Psoas muscle (tissue), 8 donors: ENCODE results near the gene DNM3. TPM values are rescaled to one million over a fixed set of nuclear protein-coding genes. Genes with fewer than 3 reads are reported as not detected.

Experiments used
- ATAC-seq, 4 donors: fragments of 200-7000 bp; cut with Tn5 transposase; one replicate each; pipeline ENCODE4 v1.9.1; 2020; ENCODE audit warnings: moderate library complexity in 3 of 4, mild to moderate bottlenecking in 2 of 4
- DNase-seq, 2 donors: peaks; one replicate each; pipeline ENCODE4 v3.0.0-alpha.2; 2020
- H3K27ac ChIP-seq: fragments of 200-600 bp; one replicate; pipeline ENCODE4 v1.8.0; 2022
- H3K27me3 ChIP-seq, 3 donors: fragments of 200-600 bp in 1 of 3; one replicate each; pipeline versions ENCODE4 v1.6.1 to v1.8.0; 2013 to 2022; ENCODE audit warnings: low read length in 2 of 3, mild to moderate bottlenecking in 2 of 3, moderate library complexity in 1 of 3; ENCODE audit not compliant: insufficient read depth in 3 of 3
- H3K36me3 ChIP-seq, 2 donors: fragments of 200-600 bp in 1 of 2; one replicate each; pipeline versions ENCODE4 v1.6.1 to v1.8.0; 2013 to 2022; ENCODE audit warnings: low read depth in 1 of 2, mild to moderate bottlenecking in 1 of 2, moderate library complexity in 1 of 2; ENCODE audit not compliant: insufficient read depth in 1 of 2
- H3K4me1 ChIP-seq: fragments of 200-600 bp; one replicate; pipeline ENCODE4 v1.8.0; 2022
- H3K4me3 ChIP-seq: fragments of 200-600 bp; one replicate; pipeline ENCODE4 v1.8.0; 2022; ENCODE audit warnings: mild to moderate bottlenecking
- H3K9me3 ChIP-seq: fragments of 200-600 bp; one replicate; pipeline ENCODE4 v1.8.0; 2022
- WGBS, 3 donors: extraction: QIAGEN DNeasy Blood & Tissue Kit; methylation state at CpG; one replicate each; pipeline versions ENCODE4 v1.1.6 to v1.1.7; 2013; 5-methylcytosine and 5-hydroxymethylcytosine counted together
- intact Hi-C, 2 donors: fragments of 100-400 bp; cut with DNase I; formaldehyde crosslinking; loops; one replicate each; pipeline versions ENCODE4 v1.11.0 to v1.14.2; 2022
- polyA plus RNA-seq, 3 donors: library from polyadenylated mRNA; stranded (reverse); fragments of 200-250 nt; gene quantifications; one replicate each; pipeline ENCODE4 v1.2.3, GENCODE V29; 2013
- total RNA-seq, 4 donors: library from RNA; stranded (reverse); fragmentation: NEBNext Ultra II Directional in 2 of 4; extraction: Animal tissue kit (Norgen Biotek cat#: 25700) in 2 of 4; gene quantifications; one replicate each; pipeline versions ENCODE4 v1.2.1 to v1.2.4, GENCODE V29; 2021 to 2023
- TF ChIP-seq, protein P1 (sequence below): fragments of 200-600 bp; IDR thresholded peaks from one replicate; pipeline ENCODE4 v1.8.0; 2022; ENCODE audit warnings: antibody characterized with exemption
- donor health status: healthy with polysubstance abuse.
- donor health status: DM: no; HTN: no; CAD: no; lungs with moderate emphysema.
- donor health status: Bipolar disorder and iron deficiency.
- donor health status: healthy.
- donor health status: DM: yes; HTN: yes; CAD: no.
- donor health status: DM: no; HTN: no; CAD: no.
- donor health status: DM: no; HTN: no; CAD: no.
- donor health status: DM: yes; HTN: yes; CAD: no.

Gene DNM3
- total and polyA plus RNA-seq, 7 donors, result 0.31 to 1.0 (median 0.77) TPM

- intact Hi-C loops, result no loop called here
- 82 to 88% (median 82%) methylated on average over 2 of the region's 2 CpGs for whole genome bisulfite sequencing, 3 donors
- H3K27ac ChIP-seq, result no peak overlapping the region
- TF ChIP-seq, protein P1, sequence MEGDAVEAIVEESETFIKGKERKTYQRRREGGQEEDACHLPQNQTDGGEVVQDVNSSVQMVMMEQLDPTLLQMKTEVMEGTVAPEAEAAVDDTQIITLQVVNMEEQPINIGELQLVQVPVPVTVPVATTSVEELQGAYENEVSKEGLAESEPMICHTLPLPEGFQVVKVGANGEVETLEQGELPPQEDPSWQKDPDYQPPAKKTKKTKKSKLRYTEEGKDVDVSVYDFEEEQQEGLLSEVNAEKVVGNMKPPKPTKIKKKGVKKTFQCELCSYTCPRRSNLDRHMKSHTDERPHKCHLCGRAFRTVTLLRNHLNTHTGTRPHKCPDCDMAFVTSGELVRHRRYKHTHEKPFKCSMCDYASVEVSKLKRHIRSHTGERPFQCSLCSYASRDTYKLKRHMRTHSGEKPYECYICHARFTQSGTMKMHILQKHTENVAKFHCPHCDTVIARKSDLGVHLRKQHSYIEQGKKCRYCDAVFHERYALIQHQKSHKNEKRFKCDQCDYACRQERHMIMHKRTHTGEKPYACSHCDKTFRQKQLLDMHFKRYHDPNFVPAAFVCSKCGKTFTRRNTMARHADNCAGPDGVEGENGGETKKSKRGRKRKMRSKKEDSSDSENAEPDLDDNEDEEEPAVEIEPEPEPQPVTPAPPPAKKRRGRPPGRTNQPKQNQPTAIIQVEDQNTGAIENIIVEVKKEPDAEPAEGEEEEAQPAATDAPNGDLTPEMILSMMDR, result no peak
- H3K4me3 ChIP-seq, result no peak overlapping the region
- ATAC-seq, result no peak
- H3K36me3 ChIP-seq, result no peaks in the 10 kb centered on the region
- DNase-seq, result no peak
- H3K4me1 ChIP-seq, result no peaks in the 10 kb centered on the region
- no peaks in the 10 kb centered on the region for H3K27me3 ChIP-seq
- H3K9me3 ChIP-seq, result no peaks in the 10 kb centered on the region
These were observed 124.5 kb downstream of the DNM3 start for GRCh38 chr1:171965777-171966176.

DNA sequence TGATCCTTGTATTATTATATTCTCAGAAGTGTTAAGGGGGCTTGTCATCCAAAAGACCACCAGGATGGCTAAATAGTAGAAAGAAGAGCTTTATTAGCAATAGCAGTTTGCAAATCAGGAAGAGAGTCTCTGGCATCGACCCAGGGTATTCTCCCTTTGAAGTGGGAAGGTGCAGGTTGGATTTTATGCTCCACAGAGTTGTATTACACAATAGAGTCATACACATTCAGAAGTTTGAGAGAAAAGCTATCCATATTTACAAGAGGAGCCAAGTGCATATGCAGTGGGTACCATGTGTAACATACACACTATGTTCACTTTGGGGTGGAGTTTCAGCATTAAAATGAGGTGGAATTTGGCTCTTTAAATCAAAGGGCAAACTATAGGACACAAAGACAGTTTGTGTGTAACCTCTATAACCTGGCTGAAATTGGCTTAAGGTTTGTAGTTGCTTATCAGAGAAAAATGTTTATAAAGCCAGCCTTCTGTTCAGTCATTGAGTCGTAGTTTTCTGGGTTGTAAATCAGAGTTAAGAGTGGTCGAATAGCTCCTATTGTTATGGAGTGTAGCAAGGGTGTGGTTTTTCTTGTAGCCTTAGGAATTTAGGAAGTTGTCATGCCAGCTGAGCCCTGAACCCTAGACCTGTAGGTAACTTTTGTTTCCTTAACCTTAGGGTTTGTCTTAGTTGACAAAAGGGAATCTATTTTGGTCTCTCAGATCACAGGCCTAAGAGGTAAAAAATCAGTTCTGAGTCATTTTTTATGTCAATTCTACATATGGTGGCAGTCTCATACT lies 125.3 kb downstream of the DNM3 start:
- intact Hi-C loops, result no loop called here
- no peaks in the 10 kb centered on the region for H3K9me3 ChIP-seq

GRCh38 chr1:171969226-171969625 lies 127.9 kb downstream of the DNM3 start:
- Histone ChIP-seq H3K27me3 (no peaks in the 10 kb centered on the region), H3K4me1 (no peaks in the 10 kb centered on the region), H3K9me3 (no peaks in the 10 kb centered on the region), H3K36me3 (no peaks in the 10 kb centered on the region), H3K4me3 (no peak overlapping the region), H3K27ac (no peak overlapping the region)
- 46 to 58% (median 54%) methylated on average over 2 of the region's 2 CpGs for WGBS, 3 donors
- DNase-seq (no peak), ATAC-seq (no peak)
- intact Hi-C loops, result no loop called here
- TF ChIP-seq, protein P1, result no peak

More for the DNA sequence above, 125.3 kb downstream of the DNM3 start:
- no peak overlapping the region for H3K27ac ChIP-seq
- TF ChIP-seq, protein P1, result no peak
- WGBS, 3 donors, result 53 to 63% (median 59%) methylated on average over 3 of the region's 3 CpGs
- no peak overlapping the region for H3K4me3 ChIP-seq
- no peaks in the 10 kb centered on the region for H3K36me3 ChIP-seq
- H3K27me3 ChIP-seq, result no peaks in the 10 kb centered on the region
- no peaks in the 10 kb centered on the region for H3K4me1 ChIP-seq
- ATAC-seq, result no peak
- no peak for DNase-seq

DNA sequence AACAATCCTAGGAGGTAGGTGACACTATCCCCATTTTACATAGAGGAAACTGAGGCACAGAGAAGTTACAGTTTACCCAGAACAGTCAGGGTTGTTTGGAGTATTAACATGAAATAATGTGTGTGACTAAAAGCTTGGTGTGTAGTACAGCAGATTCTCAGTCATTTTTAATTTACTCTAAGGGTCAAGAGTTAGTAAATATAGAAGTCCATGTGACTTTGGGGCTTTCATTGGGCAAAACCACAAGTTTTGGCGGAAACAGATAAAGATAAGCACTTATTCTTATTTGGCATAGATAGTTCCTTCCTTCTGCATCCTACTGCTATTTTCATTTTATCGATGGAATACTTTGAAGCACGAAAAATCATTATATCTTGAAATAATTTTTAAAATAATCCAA lies 128.5 kb downstream of the DNM3 start:
- ATAC-seq (no peak), DNase-seq (no peak)
- Histone ChIP-seq H3K27ac (no peak overlapping the region), H3K4me1 (no peaks in the 10 kb centered on the region), H3K36me3 (no peaks in the 10 kb centered on the region), H3K4me3 (no peak overlapping the region), H3K27me3 (no peaks in the 10 kb centered on the region), H3K9me3 (no peaks in the 10 kb centered on the region)
- TF ChIP-seq, protein P1, result no peak
- WGBS, 3 donors, result 57 to 83% (median 62%) methylated on average over 3 of the region's 3 CpGs
- intact Hi-C loops, result no loop called here

- ATAC-seq, result no peak
- no peak for DNase-seq
- intact Hi-C loops, result no loop called here
- WGBS, 3 donors, result 93 to 95% (median 93%) methylated on average over 3 of the region's 3 CpGs
- TF ChIP-seq, protein P1, result no peak
- Histone ChIP-seq H3K4me1 (no peaks in the 10 kb centered on the region), H3K27ac (no peak overlapping the region), H3K4me3 (no peak overlapping the region), H3K9me3 (no peaks in the 10 kb centered on the region), H3K27me3 (no peaks in the 10 kb centered on the region), H3K36me3 (no peaks in the 10 kb centered on the region)
These were observed 131.5 kb downstream of the DNM3 start for GRCh38 chr1:171972846-171973245.
